NCI-H1694 (cell line): ENCODE measurements around the gene KMT5B.

ENCODE experiments used
- DNase-seq: peaks from one replicate; lab custom pipeline; 2025; lab: John Stamatoyannopoulos, UW

The KMT5B gene

GRCh38 chr11:68179847-68180246 is 33.2 kb downstream of the KMT5B start:
- DNase-seq: no peak

- no peak for DNase-seq
These were observed 35.2 kb downstream of the KMT5B start for GRCh38 chr11:68177877-68178276.

- no peak for DNase-seq
These were observed 39.2 kb downstream of the KMT5B start for GRCh38 chr11:68173926-68174325.

- DNase-seq: no peak
These were observed 43.7 kb downstream of the KMT5B start for GRCh38 chr11:68169442-68169841.

GRCh38 chr11:68168694-68169093 is 44.4 kb downstream of the KMT5B start:
- no peak for DNase-seq

GRCh38 chr11:68167474-68167873 is 45.6 kb downstream of the KMT5B start:
- no peak for DNase-seq

GRCh38 chr11:68166969-68167368 is 46.1 kb downstream of the KMT5B start:
- no peak for DNase-seq

GRCh38 chr11:68165601-68166000 is 47.5 kb downstream of the KMT5B start:
- no peak for DNase-seq

GRCh38 chr11:68164437-68164836 is 48.7 kb downstream of the KMT5B start:
- DNase-seq: no peak

- DNase-seq: no peak
These were observed 49.4 kb downstream of the KMT5B start for GRCh38 chr11:68163691-68164090.

GRCh38 chr11:68160100-68160695 is 52.9 kb downstream of the KMT5B start:
- no peak for DNase-seq

GRCh38 chr11:68159665-68160064 is 53.4 kb downstream of the KMT5B start:
- no peak for DNase-seq

- DNase-seq: no peak
These were observed 53.9 kb downstream of the KMT5B start for GRCh38 chr11:68159161-68159560.

- no peak for DNase-seq
These were observed 54.5 kb downstream of the KMT5B start for GRCh38 chr11:68158580-68158979.

- no peak for DNase-seq
These were observed 59.4 kb downstream of the KMT5B start for GRCh38 chr11:68153742-68154141.

- no peak for DNase-seq
These were observed 63.1 kb downstream of the KMT5B start for GRCh38 chr11:68150037-68150436.

GRCh38 chr11:68149417-68149816 is 63.7 kb downstream of the KMT5B start:
- DNase-seq: no peak

GRCh38 chr11:68148879-68149278 is 64.2 kb downstream of the KMT5B start:
- no peak for DNase-seq

GRCh38 chr11:68148071-68148805 is 64.9 kb downstream of the KMT5B start:
- no peak for DNase-seq

- no peak for DNase-seq
These were observed 66.2 kb downstream of the KMT5B start for GRCh38 chr11:68146704-68147474.

GRCh38 chr11:68146010-68146540 is 67.0 kb downstream of the KMT5B start:
- no peak for DNase-seq

GRCh38 chr11:68145120-68145866 is 67.8 kb downstream of the KMT5B start:
- DNase-seq: no peak
